ENCODE results near the gene ARHGEF16.

GRCh38 chr1:3431266-3431665, 23.2 kb upstream of the ARHGEF16 start:
- peak; percentile 10 for TF ChIP-seq CTCF (IDR thresholded peaks at IDR 0.05)
- no peak for TF ChIP-seq EZH2 (IDR thresholded peaks at IDR 0.05; ENCODE audit: borderline replicate concordance, insufficient read depth, low read depth, low read length, poor library complexity, severe bottlenecking)
